A673 (cell line): ENCODE measurements around the gene U2SURP.

Experiments
- EZH2 ChIP-seq: fragments of 200-600 bp; sonication (generic); IDR thresholded peaks from 2 replicates; pipeline ENCODE4 v1.6.1; 2017; ENCODE audit warnings: borderline replicate concordance, low read depth, mild to moderate bottlenecking, mixed read lengths, antibody characterized with exemption, low read length; ENCODE audit not compliant: poor library complexity, severe bottlenecking
- TF ChIP-seq, protein P1 (sequence below): fragments of 300-800, 200-600 bp; sonication (generic); conservative IDR thresholded peaks from 2 replicates; pipeline ENCODE4 v1.5.1; 2017; ENCODE audit warnings: low read depth, mild to moderate bottlenecking, antibody characterized with exemption, low read length, moderate library complexity, mixed read lengths

DNA sequence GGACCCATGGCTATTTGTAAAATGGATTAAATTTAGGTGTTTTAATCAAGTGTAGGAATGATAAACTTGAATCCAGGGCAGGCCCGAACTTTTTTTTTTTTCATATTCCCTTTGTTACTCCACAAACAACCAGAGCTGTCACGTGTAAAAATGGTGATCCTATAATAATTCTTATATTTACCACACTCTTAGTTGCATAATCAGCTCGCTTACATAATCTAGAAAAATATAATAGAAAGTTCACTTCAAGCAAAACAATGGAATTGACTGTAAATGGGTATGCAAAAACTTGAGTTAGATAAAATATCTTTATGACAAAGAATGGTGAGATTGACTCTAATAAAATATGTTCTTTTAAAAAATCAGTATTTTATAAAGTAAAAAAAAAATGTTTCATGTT lies 35.8 kb upstream of the U2SURP start:
- TF ChIP-seq, protein P1, sequence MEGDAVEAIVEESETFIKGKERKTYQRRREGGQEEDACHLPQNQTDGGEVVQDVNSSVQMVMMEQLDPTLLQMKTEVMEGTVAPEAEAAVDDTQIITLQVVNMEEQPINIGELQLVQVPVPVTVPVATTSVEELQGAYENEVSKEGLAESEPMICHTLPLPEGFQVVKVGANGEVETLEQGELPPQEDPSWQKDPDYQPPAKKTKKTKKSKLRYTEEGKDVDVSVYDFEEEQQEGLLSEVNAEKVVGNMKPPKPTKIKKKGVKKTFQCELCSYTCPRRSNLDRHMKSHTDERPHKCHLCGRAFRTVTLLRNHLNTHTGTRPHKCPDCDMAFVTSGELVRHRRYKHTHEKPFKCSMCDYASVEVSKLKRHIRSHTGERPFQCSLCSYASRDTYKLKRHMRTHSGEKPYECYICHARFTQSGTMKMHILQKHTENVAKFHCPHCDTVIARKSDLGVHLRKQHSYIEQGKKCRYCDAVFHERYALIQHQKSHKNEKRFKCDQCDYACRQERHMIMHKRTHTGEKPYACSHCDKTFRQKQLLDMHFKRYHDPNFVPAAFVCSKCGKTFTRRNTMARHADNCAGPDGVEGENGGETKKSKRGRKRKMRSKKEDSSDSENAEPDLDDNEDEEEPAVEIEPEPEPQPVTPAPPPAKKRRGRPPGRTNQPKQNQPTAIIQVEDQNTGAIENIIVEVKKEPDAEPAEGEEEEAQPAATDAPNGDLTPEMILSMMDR: no peak
- no peak for TF ChIP-seq EZH2
